Psoas muscle (tissue), 8 donors: ENCODE results near the gene TGFA. TPM values are rescaled to one million over a fixed set of nuclear protein-coding genes. Genes with fewer than 3 reads are reported as not detected.

ENCODE experiments used
- ATAC-seq, 4 donors: fragments of 200-7000 bp; cut with Tn5 transposase; one replicate each; pipeline ENCODE4 v1.9.1; 2020; ENCODE audit warnings: moderate library complexity in 3 of 4, mild to moderate bottlenecking in 2 of 4
- DNase-seq, 2 donors: peaks; one replicate each; pipeline ENCODE4 v3.0.0-alpha.2; 2020
- H3K27ac ChIP-seq: fragments of 200-600 bp; one replicate; pipeline ENCODE4 v1.8.0; 2022
- H3K27me3 ChIP-seq, 3 donors: fragments of 200-600 bp in 1 of 3; one replicate each; pipeline versions ENCODE4 v1.6.1 to v1.8.0; 2013 to 2022; ENCODE audit warnings: low read length in 2 of 3, mild to moderate bottlenecking in 2 of 3, moderate library complexity in 1 of 3; ENCODE audit not compliant: insufficient read depth in 3 of 3
- H3K36me3 ChIP-seq, 2 donors: fragments of 200-600 bp in 1 of 2; one replicate each; pipeline versions ENCODE4 v1.6.1 to v1.8.0; 2013 to 2022; ENCODE audit warnings: low read depth in 1 of 2, mild to moderate bottlenecking in 1 of 2, moderate library complexity in 1 of 2; ENCODE audit not compliant: insufficient read depth in 1 of 2
- H3K4me1 ChIP-seq: fragments of 200-600 bp; one replicate; pipeline ENCODE4 v1.8.0; 2022
- H3K4me3 ChIP-seq: fragments of 200-600 bp; one replicate; pipeline ENCODE4 v1.8.0; 2022; ENCODE audit warnings: mild to moderate bottlenecking
- H3K9me3 ChIP-seq: fragments of 200-600 bp; one replicate; pipeline ENCODE4 v1.8.0; 2022
- CTCF ChIP-seq: fragments of 200-600 bp; IDR thresholded peaks from one replicate; pipeline ENCODE4 v1.8.0; 2022; ENCODE audit warnings: antibody characterized with exemption
- WGBS, 3 donors: extraction: QIAGEN DNeasy Blood & Tissue Kit; methylation state at CpG; one replicate each; pipeline versions ENCODE4 v1.1.6 to v1.1.7; 2013; 5-methylcytosine and 5-hydroxymethylcytosine counted together
- intact Hi-C, 2 donors: fragments of 100-400 bp; cut with DNase I; formaldehyde crosslinking; loops; one replicate each; pipeline versions ENCODE4 v1.11.0 to v1.14.2; 2022
- polyA plus RNA-seq, 3 donors: library from polyadenylated mRNA; stranded (reverse); fragments of 200-250 nt; gene quantifications; one replicate each; pipeline ENCODE4 v1.2.3, GENCODE V29; 2013
- total RNA-seq, 4 donors: library from RNA; stranded (reverse); fragmentation: NEBNext Ultra II Directional in 2 of 4; extraction: Animal tissue kit (Norgen Biotek cat#: 25700) in 2 of 4; gene quantifications; one replicate each; pipeline versions ENCODE4 v1.2.1 to v1.2.4, GENCODE V29; 2021 to 2023
- donor health status: healthy with polysubstance abuse.
- donor health status: DM: no; HTN: no; CAD: no; lungs with moderate emphysema.
- donor health status: Bipolar disorder and iron deficiency.
- donor health status: healthy.
- donor health status: DM: yes; HTN: yes; CAD: no.
- donor health status: DM: no; HTN: no; CAD: no.
- donor health status: DM: no; HTN: no; CAD: no.
- donor health status: DM: yes; HTN: yes; CAD: no.

The TGFA gene
- total and polyA plus RNA-seq, 7 donors = 0.03 to 0.39 (median 0.12) TPM

GRCh38 chr2:70596293-70596692 is 42.7 kb upstream of the TGFA start:
- Histone ChIP-seq H3K4me3 (no peak overlapping the region), H3K27ac (no peak overlapping the region), H3K9me3 (peaks cover 6% of the 10 kb centered on the region), H3K4me1 (no peaks in the 10 kb centered on the region), H3K36me3 (no peaks in the 10 kb centered on the region), H3K27me3 (no peaks in the 10 kb centered on the region)
- no peak for DNase-seq
- WGBS, 3 donors = 69 to 77% (median 70%) methylated on average over 6 of the region's 6 CpGs
- intact Hi-C loops = no loop called here
- no peak for ATAC-seq
- no peak for TF ChIP-seq CTCF

- no peaks in the 10 kb centered on the region for H3K9me3 ChIP-seq
- H3K27me3 ChIP-seq = peaks cover 0 to 8% (median 0%) of the 10 kb centered on the region in 3 donors
- H3K4me1 ChIP-seq = no peaks in the 10 kb centered on the region
- 81 to 88% (median 84%) methylated on average over 7 of the region's 7 CpGs for WGBS, 3 donors
- H3K36me3 ChIP-seq = no peaks in the 10 kb centered on the region
- no peak overlapping the region for H3K27ac ChIP-seq
- no peak for TF ChIP-seq CTCF
- intact Hi-C loops = no loop called here
- no peak overlapping the region for H3K4me3 ChIP-seq
- ATAC-seq (no peak), DNase-seq (no peak)
Observed at GRCh38 chr2:70583091-70583490, 29.5 kb upstream of the TGFA start.

GRCh38 chr2:70580352-70580751 is 26.7 kb upstream of the TGFA start:
- Histone ChIP-seq H3K36me3 (no peaks in the 10 kb centered on the region), H3K27me3 (peaks cover 0 to 8% (median 0%) of the 10 kb centered on the region in 3 donors), H3K27ac (no peak overlapping the region), H3K4me3 (no peak overlapping the region), H3K9me3 (no peaks in the 10 kb centered on the region), H3K4me1 (no peaks in the 10 kb centered on the region)
- DNase-seq (no peak), ATAC-seq (no peak)
- TF ChIP-seq CTCF = no peak
- intact Hi-C loops = no loop called here

- Histone ChIP-seq H3K27ac (no peak overlapping the region), H3K9me3 (no peaks in the 10 kb centered on the region), H3K4me3 (no peak overlapping the region), H3K36me3 (no peaks in the 10 kb centered on the region), H3K27me3 (peaks cover 0 to 7% (median 0%) of the 10 kb centered on the region in 3 donors), H3K4me1 (peaks cover 5% of the 10 kb centered on the region)
- 58 to 82% (median 63%) methylated on average over 3 of the region's 3 CpGs for WGBS, 3 donors
- ATAC-seq (no peak), DNase-seq (no peak)
- no peak for TF ChIP-seq CTCF
- intact Hi-C loops = no loop called here
Observed at GRCh38 chr2:70574618-70575017, 21.0 kb upstream of the TGFA start.

- ATAC-seq (no peak), DNase-seq (no peak)
- WGBS, 3 donors = 35 to 78% (median 36%) methylated on average over 2 of the region's 2 CpGs
- Histone ChIP-seq H3K27ac (no peak overlapping the region), H3K4me1 (peaks cover 5% of the 10 kb centered on the region), H3K27me3 (peaks cover 0 to 7% (median 0%) of the 10 kb centered on the region in 3 donors), H3K9me3 (no peaks in the 10 kb centered on the region), H3K4me3 (no peak overlapping the region), H3K36me3 (no peaks in the 10 kb centered on the region)
- intact Hi-C loops = no loop called here
- no peak for TF ChIP-seq CTCF
Observed at GRCh38 chr2:70574109-70574508, 20.5 kb upstream of the TGFA start.
